Adrenal gland (tissue), 5 donors: ENCODE results near the gene NKAIN2.

Experiments
- POLR2A ChIP-seq, 2 donors: fragments of 450-650 bp; IDR thresholded peaks; one replicate each; pipeline ENCODE4 v1.6.1; 2017; ENCODE audit warnings: antibody characterized with exemption in 2 of 2, mild to moderate bottlenecking in 2 of 2, moderate library complexity in 1 of 2
- TF ChIP-seq, protein P1 (sequence below), 6 experiments: fragments of 450-650 bp in 4 of 6; fragments of 200-600 bp in 2 of 6; sonication (generic) in 1 of 6; IDR thresholded peaks; 1 replicate in 5 of 6; 2 replicates in 1 of 6; pipeline versions ENCODE4 v1.5.1 to v1.8.0; 2016 to 2021; ENCODE audit warnings: antibody characterized with exemption in 6 of 6, mild to moderate bottlenecking in 2 of 6, moderate library complexity in 1 of 6
- donor health status: DM: no; HTN: no; CAD: no.

DNA sequence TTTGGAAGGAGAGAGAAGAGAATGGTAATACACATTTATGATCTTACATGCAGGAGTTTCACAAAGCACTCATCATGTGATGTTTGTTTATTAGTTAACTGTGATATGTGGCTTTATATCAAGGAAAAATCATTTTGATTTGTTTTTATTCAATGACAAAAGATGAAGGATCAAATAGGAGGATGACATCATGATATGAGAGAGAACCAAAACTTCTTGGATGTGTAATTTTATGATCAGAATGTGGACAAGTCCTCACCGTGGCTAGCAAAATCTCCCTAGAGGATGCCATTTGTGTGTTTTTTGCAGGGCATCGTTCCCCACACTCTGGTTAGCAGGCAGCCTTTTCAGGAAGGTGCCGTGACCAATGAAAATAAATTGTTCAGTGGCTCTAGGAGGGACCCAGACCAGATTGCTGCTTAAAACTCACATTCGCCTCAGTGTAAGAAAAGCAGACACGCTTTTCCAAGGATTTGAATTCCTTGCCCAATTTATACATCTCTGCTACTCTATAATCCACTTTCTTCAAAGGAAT is 552.7 kb downstream of the NKAIN2 start:
- TF ChIP-seq, protein P1, sequence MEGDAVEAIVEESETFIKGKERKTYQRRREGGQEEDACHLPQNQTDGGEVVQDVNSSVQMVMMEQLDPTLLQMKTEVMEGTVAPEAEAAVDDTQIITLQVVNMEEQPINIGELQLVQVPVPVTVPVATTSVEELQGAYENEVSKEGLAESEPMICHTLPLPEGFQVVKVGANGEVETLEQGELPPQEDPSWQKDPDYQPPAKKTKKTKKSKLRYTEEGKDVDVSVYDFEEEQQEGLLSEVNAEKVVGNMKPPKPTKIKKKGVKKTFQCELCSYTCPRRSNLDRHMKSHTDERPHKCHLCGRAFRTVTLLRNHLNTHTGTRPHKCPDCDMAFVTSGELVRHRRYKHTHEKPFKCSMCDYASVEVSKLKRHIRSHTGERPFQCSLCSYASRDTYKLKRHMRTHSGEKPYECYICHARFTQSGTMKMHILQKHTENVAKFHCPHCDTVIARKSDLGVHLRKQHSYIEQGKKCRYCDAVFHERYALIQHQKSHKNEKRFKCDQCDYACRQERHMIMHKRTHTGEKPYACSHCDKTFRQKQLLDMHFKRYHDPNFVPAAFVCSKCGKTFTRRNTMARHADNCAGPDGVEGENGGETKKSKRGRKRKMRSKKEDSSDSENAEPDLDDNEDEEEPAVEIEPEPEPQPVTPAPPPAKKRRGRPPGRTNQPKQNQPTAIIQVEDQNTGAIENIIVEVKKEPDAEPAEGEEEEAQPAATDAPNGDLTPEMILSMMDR (IDR thresholded peaks at IDR 0.05), result no peak
- TF ChIP-seq POLR2A (IDR thresholded peaks at IDR 0.05), result no peak
